HG03108 (cell line): Measurements from ENCODE around the gene GNAQ.
"Not testable (repeated sequence)": the region's sequence is repeated elsewhere in the genome, so short reads cannot be mapped to it uniquely, and the experiment has no call there.

ENCODE experiments used
- ATAC-seq: cut with Tn5 transposase; IDR thresholded peaks from one replicate; pipeline ENCODE4 v1.9.1; 2021; ENCODE audit warnings: moderate library complexity; ENCODE audit not compliant: unreplicated experiment

Gene GNAQ

GRCh38 chr9:77750981-77751340 lies 280.6 kb downstream of the GNAQ start:
- no peak for ATAC-seq

- ATAC-seq = no peak
Observed at GRCh38 chr9:77750284-77750683, 281.3 kb downstream of the GNAQ start.

- no peak for ATAC-seq
Observed at GRCh38 chr9:77748214-77748772, 283.3 kb downstream of the GNAQ start.

GRCh38 chr9:77747163-77747562 lies 284.4 kb downstream of the GNAQ start:
- no peak for ATAC-seq

- no peak for ATAC-seq
Observed at GRCh38 chr9:77744841-77745430, 286.7 kb downstream of the GNAQ start.

GRCh38 chr9:77743386-77743785 lies 288.2 kb downstream of the GNAQ start:
- ATAC-seq = no peak

GRCh38 chr9:77738932-77739331 lies 292.7 kb downstream of the GNAQ start:
- no peak for ATAC-seq

- ATAC-seq = no peak
Observed at GRCh38 chr9:77735494-77735893, 296.1 kb downstream of the GNAQ start.

GRCh38 chr9:77731930-77732329 lies 299.7 kb downstream of the GNAQ start:
- ATAC-seq = no peak

- no peak for ATAC-seq
Observed at GRCh38 chr9:77731008-77731698, 300.5 kb downstream of the GNAQ start.

- no peak for ATAC-seq
Observed at GRCh38 chr9:77729177-77729576, 302.4 kb downstream of the GNAQ start.

- no peak for ATAC-seq
Observed at GRCh38 chr9:77726814-77727213, 304.8 kb downstream of the GNAQ start.

- no peak for ATAC-seq
Observed at GRCh38 chr9:77726289-77726688, 305.3 kb downstream of the GNAQ start.

- ATAC-seq = no peak
Observed at GRCh38 chr9:77725820-77726219, 305.8 kb downstream of the GNAQ start.

GRCh38 chr9:77725046-77725694 lies 306.4 kb downstream of the GNAQ start:
- ATAC-seq = no peak

- ATAC-seq = not testable (repeated sequence)
Observed at GRCh38 chr9:77721156-77721555, 310.5 kb downstream of the GNAQ start.

GRCh38 chr9:77719321-77719720 lies 312.3 kb downstream of the GNAQ start:
- no peak for ATAC-seq

GRCh38 chr9:77718298-77718640 lies 313.3 kb downstream of the GNAQ start:
- ATAC-seq = not testable (repeated sequence)

- not testable (repeated sequence) for ATAC-seq
Observed at GRCh38 chr9:77717608-77718297, 313.9 kb downstream of the GNAQ start.

GRCh38 chr9:77714077-77714549 lies 317.5 kb downstream of the GNAQ start:
- no peak for ATAC-seq

- ATAC-seq = no peak
Observed at GRCh38 chr9:77712533-77713130, 319.0 kb downstream of the GNAQ start.
